Neuronal stem cell (in vitro differentiated cells): ENCODE data around the gene IFNA17. TPM values are rescaled to one million over a fixed set of nuclear protein-coding genes. Genes with fewer than 3 reads are reported as not detected.

Experiments
- DNase-seq: peaks from one replicate; pipeline ENCODE4 v3.0.0-alpha.2; 2013; ENCODE audit warnings: low spot score
- H2AFZ ChIP-seq: one replicate; pipeline ENCODE4 v1.6.1; 2013; ENCODE audit warnings: mild to moderate bottlenecking, low read length, inconsistent platforms
- H2AK5ac ChIP-seq: 2 replicates; pipeline ENCODE4 v1.6.1; 2013; ENCODE audit warnings: low read depth, mild to moderate bottlenecking, inconsistent platforms, low read length, moderate library complexity, mixed read lengths
- H2BK120ac ChIP-seq: 2 replicates; pipeline ENCODE4 v1.6.1; 2013; ENCODE audit warnings: low read depth, mild to moderate bottlenecking, inconsistent platforms, low read length, moderate library complexity, mixed read lengths
- H2BK12ac ChIP-seq: one replicate; pipeline ENCODE4 v1.6.1; 2013; ENCODE audit warnings: low read length, inconsistent platforms
- H2BK15ac ChIP-seq: 2 replicates; pipeline ENCODE4 v1.6.1; 2013; ENCODE audit warnings: mild to moderate bottlenecking, low read length, inconsistent platforms, mixed read lengths
- H2BK5ac ChIP-seq: one replicate; pipeline ENCODE4 v1.6.1; 2013; ENCODE audit warnings: inconsistent platforms, mild to moderate bottlenecking, low read length, moderate library complexity
- H3K14ac ChIP-seq: one replicate; pipeline ENCODE4 v1.6.1; 2013; ENCODE audit warnings: low read length, inconsistent platforms
- H3K18ac ChIP-seq: 2 replicates; pipeline ENCODE4 v1.6.1; 2013; ENCODE audit warnings: low read length, inconsistent platforms
- H3K23ac ChIP-seq: 2 replicates; pipeline ENCODE4 v1.6.1; 2013; ENCODE audit warnings: low read depth, mild to moderate bottlenecking, mixed read lengths, low read length, inconsistent platforms; ENCODE audit not compliant: poor library complexity
- H3K27ac ChIP-seq: replicated peaks from 3 replicates; pipeline ENCODE4 v1.5.1; 2013; ENCODE audit warnings: low read length, inconsistent platforms
- H3K27me3 ChIP-seq, 3 experiments: 2 replicates each; pipeline ENCODE4 v1.6.1; 2013; ENCODE audit warnings: low read length in 3 of 3, mild to moderate bottlenecking in 2 of 3, inconsistent platforms in 1 of 3, low read depth in 1 of 3, mixed read lengths in 1 of 3, moderate library complexity in 1 of 3; ENCODE audit not compliant: control insufficient read depth in 3 of 3, insufficient read depth in 3 of 3
- H3K36me3 ChIP-seq, 2 donors: replicated peaks in 1 of 2; 2 replicates each; pipeline ENCODE4 v1.6.1; 2013; ENCODE audit warnings: low read length in 2 of 2; ENCODE audit not compliant: control insufficient read depth in 2 of 2, insufficient read depth in 2 of 2
- H3K4ac ChIP-seq: 2 replicates; pipeline ENCODE4 v1.6.1; 2013; ENCODE audit warnings: inconsistent platforms, mild to moderate bottlenecking, low read length, moderate library complexity
- H3K4me1 ChIP-seq, 2 donors: 1 replicate in 1 of 2; 2 replicates in 1 of 2; pipeline ENCODE4 v1.6.1; 2013; ENCODE audit warnings: low read length in 2 of 2, low read depth in 1 of 2; ENCODE audit not compliant: control insufficient read depth in 2 of 2, insufficient read depth in 1 of 2
- H3K4me2 ChIP-seq: one replicate; pipeline ENCODE4 v1.6.1; 2013; ENCODE audit warnings: mild to moderate bottlenecking, low read length, inconsistent platforms; ENCODE audit not compliant: insufficient read depth, poor library complexity, severe bottlenecking
- H3K4me3 ChIP-seq, 2 donors: 2 replicates each; pipeline ENCODE4 v1.5.1; 2013; ENCODE audit warnings: low read length in 2 of 2, mild to moderate bottlenecking in 2 of 2, inconsistent platforms in 1 of 2, moderate library complexity in 1 of 2
- H3K79me1 ChIP-seq: one replicate; pipeline ENCODE4 v1.6.1; 2013; ENCODE audit warnings: low read depth, mild to moderate bottlenecking, inconsistent platforms, low read length, moderate library complexity
- H3K9ac ChIP-seq: one replicate; pipeline ENCODE4 v1.6.1; 2013; ENCODE audit warnings: mild to moderate bottlenecking, low read depth, low read length, inconsistent platforms; ENCODE audit not compliant: poor library complexity
- H3K9me3 ChIP-seq, 2 donors: replicated peaks in 1 of 2; 2 replicates each; pipeline versions ENCODE3 to v1.6.1; 2013; ENCODE audit warnings: low read length in 2 of 2, mild to moderate bottlenecking in 2 of 2, inconsistent platforms in 1 of 2, low read depth in 1 of 2, mixed read lengths in 1 of 2, moderate library complexity in 1 of 2; ENCODE audit not compliant: control insufficient read depth in 2 of 2, insufficient read depth in 1 of 2
- H4K8ac ChIP-seq: one replicate; pipeline ENCODE4 v1.6.1; 2013; ENCODE audit warnings: low read depth, mild to moderate bottlenecking, inconsistent platforms, low read length, moderate library complexity
- H4K91ac ChIP-seq: one replicate; pipeline ENCODE4 v1.6.1; 2013; ENCODE audit warnings: low read length, low read depth, mild to moderate bottlenecking, inconsistent platforms; ENCODE audit not compliant: poor library complexity
- WGBS, 2 donors: extraction: QIAGEN DNeasy Blood & Tissue Kit; methylation state at CpG; one replicate each; pipeline ENCODE4 v1.1.7; 2013; ENCODE audit warnings: missing lambda C conversion rate in 2 of 2, mixed read lengths in 1 of 2; ENCODE audit not compliant: insufficient read length in 2 of 2, insufficient replicate concordance in 1 of 2; ENCODE audit errors: extremely low coverage in 2 of 2; 5-methylcytosine and 5-hydroxymethylcytosine counted together
- polyA plus RNA-seq, 2 experiments: library from polyadenylated mRNA; stranded (reverse); fragments of 200-250 nt; gene quantifications; one replicate each; pipeline ENCODE4 v1.2.3, GENCODE V29; 2013

The IFNA17 gene
- polyA plus RNA-seq (2013, experiment 1 of 2) = not detected
- 0.04 TPM for polyA plus RNA-seq (2013, experiment 2 of 2)

DNA sequence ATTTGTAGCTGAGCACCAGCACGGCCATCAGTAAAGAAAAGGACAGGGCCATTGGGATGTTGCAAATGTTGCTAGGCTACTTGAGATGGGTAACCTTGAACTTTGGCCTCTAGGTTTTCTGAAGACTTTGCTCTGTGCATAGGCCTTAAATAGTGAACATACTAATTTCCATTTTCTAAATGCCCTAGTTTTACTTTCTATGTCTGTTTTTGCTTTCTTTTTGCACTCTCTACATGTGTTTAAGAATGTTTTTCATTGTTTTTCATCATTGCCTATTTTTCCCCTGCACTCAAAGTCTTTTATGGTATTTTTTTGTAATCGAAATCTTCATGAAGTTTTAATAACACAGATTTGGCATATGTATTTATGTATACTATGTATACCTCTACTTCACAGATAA, at the start of gene IFNA17:
TSS of gene IFNA17 (minus strand) at position 101 of the 400 bp plus-strand sequence. CDS start at position 52, 49 bp downstream.
- no peak within 1 kb of the TSS for H3K14ac ChIP-seq
- no peak within 1 kb of the TSS for H3K27ac ChIP-seq
- no peaks in the 10 kb centered on the region for H3K9me3 ChIP-seq
- no peak within 1 kb of the TSS for H2BK15ac ChIP-seq
- no peaks in the 10 kb centered on the region for H3K4me1 ChIP-seq
- H2BK12ac ChIP-seq = no peak within 1 kb of the TSS
- no CpG with 5 or more reads among the region's 2 CpGs for WGBS, 2 donors
- H3K23ac ChIP-seq = no peak within 1 kb of the TSS
- no peaks in the 10 kb centered on the region for H3K79me1 ChIP-seq
- H3K18ac ChIP-seq = no peak within 1 kb of the TSS
- H3K4me3 ChIP-seq = no peak within 1 kb of the TSS
- no peak within 1 kb of the TSS for H2BK120ac ChIP-seq
- no peaks in the 10 kb centered on the region for H3K27me3 ChIP-seq
- no peak within 1 kb of the TSS for H4K91ac ChIP-seq
- H2BK5ac ChIP-seq = no peak within 1 kb of the TSS
- no peak within 1 kb of the TSS for H3K4ac ChIP-seq
- H3K36me3 ChIP-seq = no peaks in the 10 kb centered on the region
- no peak for DNase-seq
- H3K4me2 ChIP-seq = no peak within 1 kb of the TSS
- no peak within 1 kb of the TSS for H4K8ac ChIP-seq
- H3K9ac ChIP-seq = no peak within 1 kb of the TSS
- no peak within 1 kb of the TSS for H2AK5ac ChIP-seq
- H2AFZ ChIP-seq = no peak within 1 kb of the TSS

DNA sequence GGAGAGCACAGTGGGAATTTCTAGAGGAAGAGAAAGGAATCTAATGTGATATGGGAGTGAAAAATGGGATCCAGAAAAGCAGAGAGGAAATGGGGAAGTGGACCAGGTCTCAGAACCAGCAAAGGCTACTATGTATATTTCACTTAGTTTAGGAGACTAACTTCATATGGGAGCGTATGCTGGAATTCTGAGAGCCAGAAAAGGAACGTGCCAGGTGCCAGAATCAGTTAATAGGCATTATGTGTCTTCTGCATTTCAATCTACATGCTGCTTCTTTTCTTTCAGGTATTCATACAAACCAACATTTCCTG, 40.3 kb upstream of the IFNA17 start:
- Histone ChIP-seq H3K4me3 (no peak overlapping the region), H2BK5ac (no peak overlapping the region), H3K23ac (no peak overlapping the region), H4K8ac (no peak overlapping the region), H3K27ac (no peak overlapping the region), H3K18ac (no peak overlapping the region), H2AFZ (no peak overlapping the region), H2AK5ac (no peak overlapping the region), H3K9ac (no peak overlapping the region), H3K4me2 (no peak overlapping the region), H3K14ac (no peak overlapping the region), H3K27me3 (no peaks in the 10 kb centered on the region), H3K79me1 (no peaks in the 10 kb centered on the region), H3K36me3 (no peaks in the 10 kb centered on the region), H3K4ac (no peak overlapping the region), H2BK15ac (no peak overlapping the region), H3K4me1 (no peaks in the 10 kb centered on the region), H4K91ac (no peak overlapping the region), H3K9me3 (no peaks in the 10 kb centered on the region), H2BK12ac (no peak overlapping the region), H2BK120ac (no peak overlapping the region)
- no CpG with 5 or more reads among the region's 2 CpGs for WGBS, 2 donors
- no peak for DNase-seq

DNA sequence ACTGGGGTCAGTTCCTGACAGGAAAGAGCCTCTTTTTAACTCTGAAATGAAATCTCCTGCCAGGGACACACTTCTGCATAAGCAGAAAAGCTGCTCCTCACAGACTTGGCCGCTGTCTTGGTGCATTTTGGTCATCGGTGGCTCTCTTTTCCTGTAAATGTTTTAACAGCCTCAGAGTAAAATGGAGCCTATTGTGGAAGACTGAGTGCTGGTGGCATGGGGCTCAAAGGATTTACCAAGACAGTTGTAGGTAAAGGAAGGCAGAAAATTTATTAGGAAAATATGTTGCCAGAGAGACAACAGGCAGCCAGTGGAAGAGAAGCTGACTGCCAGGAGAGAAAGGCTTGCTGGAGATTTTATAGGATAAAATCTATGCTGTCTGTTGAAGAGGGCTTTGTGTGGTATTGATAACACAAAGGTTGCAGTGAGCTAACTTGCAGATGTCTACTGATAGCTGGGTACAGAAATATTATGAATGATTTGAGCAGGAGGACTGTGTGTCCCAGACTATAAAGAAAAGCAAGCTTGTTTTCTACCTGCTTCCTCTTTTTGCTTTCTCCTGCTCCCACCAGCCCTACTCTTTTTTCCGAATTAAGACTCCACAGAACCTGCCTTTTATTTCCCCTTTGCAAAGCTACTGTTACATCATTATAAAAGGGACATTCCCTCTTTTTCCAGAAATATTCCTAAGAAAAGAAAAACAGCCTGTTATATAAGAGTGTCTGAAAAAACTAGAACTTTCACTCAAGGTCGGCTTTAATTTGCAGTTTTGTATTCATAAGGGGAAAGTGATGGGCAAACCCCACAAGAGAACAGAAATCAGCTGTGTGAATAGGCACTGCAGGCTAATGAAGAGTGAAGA, 39.7 kb upstream of the IFNA17 start:
- Histone ChIP-seq H2AFZ (no peak overlapping the region), H3K4ac (no peak overlapping the region), H3K18ac (no peak overlapping the region), H2BK15ac (no peak overlapping the region), H3K9ac (no peak overlapping the region), H2AK5ac (no peak overlapping the region), H2BK12ac (no peak overlapping the region), H3K4me1 (no peaks in the 10 kb centered on the region), H3K14ac (no peak overlapping the region), H3K9me3 (no peaks in the 10 kb centered on the region), H4K91ac (no peak overlapping the region), H2BK120ac (no peak overlapping the region), H3K36me3 (no peaks in the 10 kb centered on the region), H3K23ac (no peak overlapping the region), H3K27me3 (no peaks in the 10 kb centered on the region), H3K27ac (no peak overlapping the region), H2BK5ac (no peak overlapping the region), H3K4me3 (no peak overlapping the region), H4K8ac (no peak overlapping the region), H3K4me2 (no peak overlapping the region), H3K79me1 (no peaks in the 10 kb centered on the region)
- no peak for DNase-seq
- no CpG with 5 or more reads among the region's 4 CpGs for WGBS, 2 donors

GRCh38 chr9:21266733-21267484, 38.9 kb upstream of the IFNA17 start:
- Histone ChIP-seq H3K79me1 (no peaks in the 10 kb centered on the region), H3K14ac (no peak overlapping the region), H4K91ac (no peak overlapping the region), H3K36me3 (no peaks in the 10 kb centered on the region), H3K23ac (no peak overlapping the region), H2BK12ac (no peak overlapping the region), H3K4me2 (no peak overlapping the region), H2AK5ac (no peak overlapping the region), H4K8ac (no peak overlapping the region), H3K4me3 (no peak overlapping the region), H3K27me3 (no peaks in the 10 kb centered on the region), H3K9me3 (no peaks in the 10 kb centered on the region), H2BK15ac (no peak overlapping the region), H3K4ac (no peak overlapping the region), H3K27ac (no peak overlapping the region), H2BK5ac (no peak overlapping the region), H3K9ac (no peak overlapping the region), H2BK120ac (no peak overlapping the region), H3K4me1 (no peaks in the 10 kb centered on the region), H2AFZ (no peak overlapping the region), H3K18ac (no peak overlapping the region)
- no CpG with 5 or more reads among the region's 3 CpGs for WGBS, 2 donors
- no peak for DNase-seq
